NCI-H1694 (cell line): Measurements from ENCODE around the gene MFSD6.
"Not testable (repeated sequence)": the region's sequence is repeated elsewhere in the genome, so short reads cannot be mapped to it uniquely, and the experiment has no call there.

ENCODE experiments used
- DNase-seq: peaks from one replicate; lab custom pipeline; 2025; lab: John Stamatoyannopoulos, UW

The MFSD6 gene

DNA sequence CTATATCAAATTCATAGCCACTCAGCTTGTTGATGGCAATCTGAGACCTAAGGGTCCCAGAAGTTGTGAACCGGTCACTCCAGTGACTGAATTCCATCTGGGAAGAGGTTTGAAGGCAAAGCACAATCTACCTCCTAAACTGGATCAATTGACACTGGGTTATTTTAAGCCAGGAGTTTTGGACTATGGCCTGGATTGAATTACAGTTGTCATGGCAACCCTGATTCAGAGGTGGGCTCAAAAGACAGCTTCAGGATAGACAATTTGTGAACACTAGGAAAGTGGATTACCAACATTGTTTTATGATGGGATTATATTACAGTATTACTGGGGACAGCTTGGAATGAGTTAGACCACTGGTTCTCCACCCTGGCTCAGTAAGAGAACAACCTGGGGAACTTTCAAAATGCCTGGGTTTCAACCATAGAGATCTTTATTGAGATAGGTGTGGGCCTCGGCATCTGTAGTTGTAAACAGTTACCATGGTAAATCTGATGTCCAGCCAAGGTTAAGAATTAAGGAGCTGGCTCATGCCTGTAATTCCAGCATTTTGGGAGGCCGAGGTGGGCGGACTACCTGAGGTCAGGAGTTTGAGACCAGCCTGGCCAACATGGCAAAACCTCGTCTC, 58.8 kb downstream of the MFSD6 start:
- DNase-seq = no peak

- no peak for DNase-seq
Observed at GRCh38 chr2:190467575-190468083, 59.5 kb downstream of the MFSD6 start.

DNA sequence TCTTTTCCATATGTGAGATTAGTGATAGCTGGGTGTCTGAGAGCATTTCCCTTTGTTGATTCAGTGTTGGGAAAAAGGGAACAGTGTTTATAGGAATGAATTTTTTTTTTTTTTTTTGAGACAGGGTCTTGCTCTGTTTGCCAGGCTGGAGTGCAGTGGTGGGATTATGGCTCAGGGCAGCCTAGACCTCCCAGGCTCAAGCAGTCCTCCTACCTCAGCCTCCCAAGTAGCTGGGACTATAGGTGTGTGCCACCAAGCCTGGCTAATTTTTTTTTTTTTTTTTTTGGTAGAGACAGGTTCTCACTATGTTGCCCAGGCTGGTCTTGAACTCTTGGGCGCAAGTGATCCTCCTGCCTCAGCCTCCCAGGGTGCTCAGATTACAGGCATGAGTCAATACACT, 60.2 kb downstream of the MFSD6 start:
- not testable (repeated sequence) for DNase-seq

- peak; percentile 96 for DNase-seq
Observed at GRCh38 chr2:190468814-190469569, 60.8 kb downstream of the MFSD6 start.

DNA sequence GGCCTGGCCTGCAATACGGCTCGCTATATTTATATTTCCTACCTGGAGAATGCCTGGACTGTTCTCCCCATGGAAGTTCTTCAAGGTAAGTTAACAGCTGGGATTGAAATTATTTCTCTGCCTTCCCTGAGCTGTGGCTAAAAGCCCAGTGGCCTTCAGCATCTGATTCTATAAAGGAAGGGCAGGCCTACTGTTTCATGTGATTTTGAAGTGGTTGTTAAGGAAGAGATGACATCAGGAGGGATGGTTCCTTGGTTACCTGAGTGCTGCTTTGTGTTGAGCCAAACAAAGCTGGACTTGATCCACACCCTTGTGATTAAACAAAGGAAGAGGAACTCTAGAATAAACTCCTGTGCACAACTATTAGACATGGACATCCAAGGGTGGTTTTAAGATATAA, 61.6 kb downstream of the MFSD6 start:
- DNase-seq = peak; percentile 20

- DNase-seq = no peak
Observed at GRCh38 chr2:190470256-190470826, 62.2 kb downstream of the MFSD6 start.

DNA sequence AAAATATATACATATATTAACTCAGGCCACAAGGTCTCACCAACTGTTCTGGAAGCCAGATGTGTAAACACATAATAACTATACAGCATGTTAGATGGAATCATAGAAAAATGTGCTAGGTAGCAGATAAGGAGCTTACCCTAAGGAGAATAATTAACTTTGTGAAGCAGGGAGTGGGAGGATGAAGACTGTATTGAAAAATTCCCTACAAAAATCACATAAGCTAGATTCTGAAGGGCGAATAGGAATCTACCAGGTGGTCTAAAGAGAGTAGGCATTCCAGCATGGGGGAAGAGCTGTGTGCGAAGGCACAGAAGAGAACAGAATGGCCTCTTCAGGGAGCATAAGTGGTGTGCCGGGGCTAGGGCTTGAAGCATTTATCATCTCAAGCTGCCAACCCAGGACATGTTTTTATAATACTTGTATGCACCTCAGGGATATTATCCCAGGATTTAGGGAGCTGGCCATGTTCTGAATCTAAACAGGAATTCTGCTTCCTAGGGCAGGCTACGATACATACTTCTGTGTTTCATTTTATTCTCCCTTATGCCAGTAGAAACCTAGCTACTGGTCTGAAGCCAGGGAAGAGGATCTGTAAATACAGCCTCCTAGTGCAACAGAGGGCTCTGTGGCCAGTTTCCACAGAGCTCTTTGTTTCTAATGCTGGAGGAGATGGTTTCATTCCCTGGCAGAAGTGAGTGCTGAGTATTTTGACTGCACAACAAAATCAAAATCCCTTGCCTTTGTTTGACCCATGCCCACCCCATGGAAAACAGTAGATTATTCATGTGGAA, 69.7 kb downstream of the MFSD6 start:
- no peak for DNase-seq

- no peak for DNase-seq
Observed at GRCh38 chr2:190478572-190479195, 70.5 kb downstream of the MFSD6 start.

GRCh38 chr2:190481339-190481738, 73.2 kb downstream of the MFSD6 start:
- no peak for DNase-seq

- no peak for DNase-seq
Observed at GRCh38 chr2:190482451-190482850, 74.3 kb downstream of the MFSD6 start.

- DNase-seq = no peak
Observed at GRCh38 chr2:190486037-190486623, 78.0 kb downstream of the MFSD6 start.

DNA sequence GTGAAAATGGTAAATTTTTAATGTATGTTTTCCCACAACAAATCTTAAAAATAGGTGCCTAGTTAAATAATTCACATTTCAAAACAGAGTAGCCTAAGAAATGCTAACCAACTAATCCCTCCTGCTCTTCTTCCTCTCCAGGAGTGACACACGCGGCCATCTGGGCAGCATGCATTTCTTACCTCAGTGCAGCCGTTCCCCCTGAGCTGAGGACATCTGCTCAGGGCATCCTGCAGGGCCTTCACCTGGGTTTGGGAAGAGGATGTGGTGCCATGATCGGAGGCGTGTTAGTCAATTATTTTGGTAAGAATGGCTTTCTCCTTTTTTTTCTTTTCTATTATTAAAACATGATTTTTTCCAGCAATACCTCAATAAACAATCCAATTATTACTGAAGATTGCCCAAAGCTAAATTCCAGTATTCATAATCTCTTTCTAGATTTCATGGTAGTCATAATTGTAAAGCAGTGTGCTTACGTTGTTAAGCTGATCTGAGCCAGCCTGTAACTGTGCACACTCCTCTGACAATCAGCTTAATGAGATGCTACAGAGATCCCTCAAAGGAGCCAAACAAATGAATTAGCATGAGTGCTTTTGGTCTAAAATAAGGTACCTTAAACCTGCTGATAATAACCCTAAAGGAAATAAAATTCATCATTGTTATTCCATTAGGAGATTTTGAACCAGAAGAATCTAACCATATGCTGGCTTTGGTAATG, 80.5 kb downstream of the MFSD6 start:
- DNase-seq = no peak

GRCh38 chr2:190489475-190489874, 81.3 kb downstream of the MFSD6 start:
- DNase-seq = no peak

DNA sequence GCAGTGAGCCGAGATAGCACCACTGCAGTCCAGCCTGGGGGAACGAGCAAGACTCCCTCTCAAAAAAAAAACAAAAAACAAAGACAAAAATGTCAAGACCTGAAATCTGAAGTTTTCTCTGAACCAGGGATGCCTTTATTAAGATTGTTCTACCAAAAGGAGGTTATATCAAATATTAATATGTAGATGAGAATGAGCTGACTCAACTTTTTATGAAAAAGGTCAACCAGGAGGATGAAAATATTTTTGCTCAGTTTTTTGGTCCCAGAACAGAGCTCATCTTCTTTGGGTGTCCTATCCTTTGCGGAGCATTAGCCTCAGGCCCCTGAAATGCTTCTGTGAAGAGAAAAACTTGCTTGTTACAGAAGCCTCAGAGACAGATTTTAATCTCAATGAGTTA, 82.3 kb downstream of the MFSD6 start:
- DNase-seq = no peak

DNA sequence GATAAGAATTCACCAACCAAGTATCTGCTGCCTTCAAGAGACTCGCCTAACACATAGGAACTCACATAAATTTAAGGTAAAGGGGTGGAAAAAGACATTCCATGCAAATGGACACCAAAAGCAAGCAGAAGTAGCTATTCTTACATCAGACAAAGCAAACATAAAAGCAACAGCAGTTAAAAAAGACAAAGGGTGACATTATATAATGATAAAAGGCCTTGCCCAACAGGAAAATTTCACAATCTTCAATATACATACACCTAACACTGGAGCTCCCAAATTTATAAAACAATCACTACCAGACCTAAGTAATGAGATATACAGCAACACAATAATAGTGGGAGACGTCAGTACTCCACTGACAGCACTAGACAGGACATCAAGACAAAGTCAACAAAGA, 84.9 kb downstream of the MFSD6 start:
- no peak for DNase-seq

DNA sequence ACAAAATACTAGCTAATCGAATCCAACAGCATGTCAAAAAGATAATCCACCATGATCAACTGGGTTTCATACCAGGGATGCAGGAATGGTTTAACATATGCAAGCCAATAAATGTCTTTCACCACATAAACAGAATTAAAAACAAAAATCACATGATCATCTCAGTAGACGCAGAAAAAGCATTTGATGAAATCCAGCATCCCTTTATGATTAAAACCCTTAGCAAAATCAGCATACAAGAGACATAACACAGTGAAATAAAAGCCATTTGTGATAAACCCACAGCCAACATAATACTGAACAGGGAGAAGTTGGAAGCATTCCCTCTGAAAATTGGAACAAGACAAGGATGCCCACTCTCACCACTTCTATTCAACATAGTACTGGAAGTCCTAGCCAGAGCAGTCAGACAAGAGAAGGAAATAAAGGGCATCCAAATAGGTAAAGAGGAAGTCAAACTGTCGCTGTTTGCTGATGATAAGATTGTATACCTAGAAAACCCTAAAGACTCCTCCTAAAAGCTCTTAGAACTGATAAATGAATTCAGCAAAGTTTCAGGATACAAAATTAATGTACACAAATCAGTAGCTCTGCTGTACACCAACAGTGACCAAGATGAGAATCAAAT, 86.6 kb downstream of the MFSD6 start:
- DNase-seq = not testable (repeated sequence)

DNA sequence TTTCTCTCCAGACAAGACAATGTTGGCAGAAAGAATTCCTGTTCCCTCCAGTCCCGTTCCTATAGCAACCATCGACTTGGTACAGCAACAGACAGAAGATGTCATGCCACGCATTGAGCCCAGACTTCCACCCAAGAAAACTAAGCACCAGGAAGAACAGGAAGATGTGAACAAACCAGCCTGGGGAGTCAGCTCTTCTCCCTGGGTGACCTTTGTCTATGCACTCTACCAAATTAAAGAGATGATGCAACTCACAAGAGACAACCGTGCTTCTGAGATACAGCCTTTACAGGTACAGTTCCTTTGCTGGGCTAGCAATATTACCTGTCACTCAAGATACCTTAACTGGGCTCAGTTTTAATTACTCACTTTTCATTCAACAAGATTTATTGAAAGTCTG, 89.3 kb downstream of the MFSD6 start:
- no peak for DNase-seq

GRCh38 chr2:190499273-190499672, 91.1 kb downstream of the MFSD6 start:
- no peak for DNase-seq

DNA sequence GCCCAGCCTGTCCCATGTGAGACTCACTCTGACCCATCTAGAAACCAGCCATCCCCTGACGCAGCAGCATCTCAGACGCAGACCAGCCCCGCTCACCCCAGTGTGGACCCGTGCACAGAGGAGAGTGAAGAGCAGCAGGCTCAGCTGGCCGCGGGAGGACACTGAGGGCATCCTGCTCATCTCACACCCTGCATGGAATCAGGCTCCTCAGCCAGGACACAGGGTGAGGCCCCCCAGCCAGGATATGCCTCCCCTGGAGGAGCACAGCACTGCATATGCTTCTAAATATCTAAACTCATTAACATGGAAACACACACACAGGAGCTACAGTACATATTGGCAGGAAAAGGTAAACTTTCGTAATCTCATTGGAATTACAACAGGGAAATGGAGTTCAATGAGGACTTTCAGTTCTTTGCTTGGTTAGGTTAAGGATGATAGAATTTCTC, 91.9 kb downstream of the MFSD6 start:
- DNase-seq = no peak

GRCh38 chr2:190501231-190501630, 93.1 kb downstream of the MFSD6 start:
- no peak for DNase-seq
